ENCODE results near the gene TSPAN17.

TSPAN17 gene

DNA sequence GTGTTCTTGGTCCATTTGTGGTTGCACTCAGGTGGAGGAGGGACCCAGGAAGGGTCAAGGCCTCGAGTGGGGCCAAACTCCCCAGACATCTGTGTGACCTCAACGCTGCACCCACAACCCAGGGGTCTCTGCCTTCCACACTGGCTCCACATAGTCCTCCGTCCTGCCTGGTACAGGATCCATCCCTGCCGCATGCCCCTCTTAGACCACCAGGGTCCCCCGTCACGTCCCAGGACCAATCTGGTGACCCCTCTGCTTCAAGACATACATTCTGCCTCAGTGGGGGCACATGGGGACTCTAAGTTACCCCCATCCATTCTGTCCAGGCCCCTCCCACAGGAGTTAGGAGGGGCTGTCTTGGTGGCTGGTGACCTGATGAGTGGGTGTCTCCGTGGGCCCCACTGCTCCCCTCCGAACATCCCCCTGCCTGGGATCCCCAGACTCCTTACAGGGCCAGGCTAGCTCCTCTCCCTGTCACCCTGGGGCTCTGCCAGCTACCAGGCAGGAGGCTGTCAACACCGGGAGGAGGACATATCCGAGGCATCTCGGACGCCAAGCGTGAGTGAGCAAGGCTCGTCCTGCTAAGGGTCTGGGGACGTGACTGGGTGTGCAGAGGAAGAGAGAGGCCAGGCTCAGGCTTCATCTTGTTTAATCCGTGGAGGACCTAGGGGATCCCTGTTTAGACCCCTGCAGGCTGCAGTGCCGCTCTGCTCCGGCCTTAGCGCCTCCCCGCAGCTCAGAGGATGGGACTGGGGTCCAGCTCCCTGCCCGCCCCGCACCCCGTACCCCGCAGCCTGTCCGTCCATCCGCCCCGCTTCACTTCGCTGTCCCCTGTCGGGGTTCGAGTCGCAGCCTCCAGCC is 32.3 kb downstream of the TSPAN17 start:
- H3K27me3 ChIP-seq: no peaks in the 10 kb centered on the region

DNA sequence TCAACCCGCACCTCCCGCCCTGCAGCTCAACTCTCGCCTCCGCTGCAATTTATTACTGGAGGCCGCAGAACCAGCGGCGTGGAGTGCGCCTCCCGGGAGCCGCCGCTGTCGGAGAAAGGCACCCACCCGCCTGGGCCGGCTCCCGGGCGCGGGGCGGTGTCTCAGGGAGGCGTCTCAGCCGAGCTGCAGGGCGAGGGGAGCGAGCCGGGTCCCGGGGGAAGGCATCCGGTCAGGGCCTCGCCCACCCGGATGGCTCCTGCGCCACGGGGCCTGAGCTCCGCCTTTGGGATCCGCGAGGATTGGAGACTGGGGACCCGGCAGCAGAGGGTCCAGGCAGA is 32.9 kb downstream of the TSPAN17 start:
- no peaks in the 10 kb centered on the region for H3K9me3 ChIP-seq
- no peak for DNase-seq
- TF ChIP-seq, protein P1, sequence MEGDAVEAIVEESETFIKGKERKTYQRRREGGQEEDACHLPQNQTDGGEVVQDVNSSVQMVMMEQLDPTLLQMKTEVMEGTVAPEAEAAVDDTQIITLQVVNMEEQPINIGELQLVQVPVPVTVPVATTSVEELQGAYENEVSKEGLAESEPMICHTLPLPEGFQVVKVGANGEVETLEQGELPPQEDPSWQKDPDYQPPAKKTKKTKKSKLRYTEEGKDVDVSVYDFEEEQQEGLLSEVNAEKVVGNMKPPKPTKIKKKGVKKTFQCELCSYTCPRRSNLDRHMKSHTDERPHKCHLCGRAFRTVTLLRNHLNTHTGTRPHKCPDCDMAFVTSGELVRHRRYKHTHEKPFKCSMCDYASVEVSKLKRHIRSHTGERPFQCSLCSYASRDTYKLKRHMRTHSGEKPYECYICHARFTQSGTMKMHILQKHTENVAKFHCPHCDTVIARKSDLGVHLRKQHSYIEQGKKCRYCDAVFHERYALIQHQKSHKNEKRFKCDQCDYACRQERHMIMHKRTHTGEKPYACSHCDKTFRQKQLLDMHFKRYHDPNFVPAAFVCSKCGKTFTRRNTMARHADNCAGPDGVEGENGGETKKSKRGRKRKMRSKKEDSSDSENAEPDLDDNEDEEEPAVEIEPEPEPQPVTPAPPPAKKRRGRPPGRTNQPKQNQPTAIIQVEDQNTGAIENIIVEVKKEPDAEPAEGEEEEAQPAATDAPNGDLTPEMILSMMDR (IDR thresholded peaks at IDR 0.05; ENCODE audit: low read depth, low read length): no peak
- H3K4me3 ChIP-seq (ENCODE audit: low read depth, low read length): no peak overlapping the region
- H3K36me3 ChIP-seq: no peaks in the 10 kb centered on the region
- no peaks in the 10 kb centered on the region for H3K27me3 ChIP-seq
- peaks cover 12% of the 10 kb centered on the region for H3K4me1 ChIP-seq

More for the DNA sequence above, 32.3 kb downstream of the TSPAN17 start:
- Histone ChIP-seq H3K36me3 (no peaks in the 10 kb centered on the region), H3K4me3 (ENCODE audit: low read depth, low read length) (no peak overlapping the region), H3K4me1 (peaks cover 12% of the 10 kb centered on the region), H3K9me3 (no peaks in the 10 kb centered on the region)
- TF ChIP-seq, protein P1 (IDR thresholded peaks at IDR 0.05; ENCODE audit: low read depth, low read length): no peak
- no peak for DNase-seq

DNA sequence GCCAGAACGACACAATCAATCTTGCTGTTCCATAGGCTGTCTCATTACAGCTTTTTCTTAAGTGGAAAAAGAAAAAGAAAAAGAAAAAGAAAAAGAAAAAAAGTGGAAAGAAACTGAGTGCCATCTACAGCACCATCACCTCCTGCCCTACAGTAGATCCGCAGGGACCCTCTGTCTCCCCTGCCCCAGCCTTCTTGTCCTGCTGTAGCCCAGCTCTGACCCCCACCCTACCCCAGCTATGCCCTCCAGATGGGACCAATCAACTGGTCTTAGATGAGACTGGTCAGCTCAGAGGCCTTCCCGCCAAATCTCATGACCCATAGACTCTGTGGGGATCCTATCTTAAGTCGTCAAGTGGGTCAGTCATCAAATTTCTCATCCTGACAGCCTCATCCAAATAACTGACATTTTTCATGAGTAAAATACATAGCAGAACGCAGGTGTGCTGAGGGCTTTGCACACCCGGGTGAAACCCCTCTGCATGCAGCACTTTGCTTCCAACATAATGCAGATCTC is 34.8 kb downstream of the TSPAN17 start:
- Histone ChIP-seq H3K4me3 (ENCODE audit: low read depth, low read length) (no peak overlapping the region), H3K27me3 (no peaks in the 10 kb centered on the region), H3K4me1 (peaks cover 3% of the 10 kb centered on the region), H3K9me3 (no peaks in the 10 kb centered on the region), H3K36me3 (no peaks in the 10 kb centered on the region)
- TF ChIP-seq, protein P1 (IDR thresholded peaks at IDR 0.05; ENCODE audit: low read depth, low read length): no peak
- no peak for DNase-seq

DNA sequence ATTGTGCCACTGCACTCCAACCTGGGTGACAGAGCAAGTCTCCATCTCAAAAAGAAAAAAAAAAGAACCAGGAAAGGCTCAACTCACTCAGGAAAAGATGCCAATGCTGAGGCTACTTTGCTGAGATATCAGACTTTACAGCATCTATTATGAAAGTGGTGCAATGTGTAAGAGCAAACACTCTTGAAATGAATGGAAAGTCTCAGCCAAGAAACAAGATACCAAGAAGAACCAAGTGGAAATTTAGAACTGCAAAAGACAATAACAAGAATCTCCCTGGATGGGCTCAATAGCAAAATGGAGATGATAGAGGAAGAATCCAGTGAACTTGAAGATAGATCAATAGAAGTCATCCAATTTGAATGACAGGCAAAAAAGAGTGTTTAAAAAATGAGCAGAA is 37.7 kb downstream of the TSPAN17 start:
- H3K36me3 ChIP-seq: no peaks in the 10 kb centered on the region
- H3K4me3 ChIP-seq (ENCODE audit: low read depth, low read length): no peak overlapping the region
- no peak for DNase-seq
- TF ChIP-seq, protein P1 (IDR thresholded peaks at IDR 0.05; ENCODE audit: low read depth, low read length): no peak
- H3K9me3 ChIP-seq: no peaks in the 10 kb centered on the region
- H3K4me1 ChIP-seq: no peaks in the 10 kb centered on the region
- H3K27me3 ChIP-seq: no peaks in the 10 kb centered on the region

DNA sequence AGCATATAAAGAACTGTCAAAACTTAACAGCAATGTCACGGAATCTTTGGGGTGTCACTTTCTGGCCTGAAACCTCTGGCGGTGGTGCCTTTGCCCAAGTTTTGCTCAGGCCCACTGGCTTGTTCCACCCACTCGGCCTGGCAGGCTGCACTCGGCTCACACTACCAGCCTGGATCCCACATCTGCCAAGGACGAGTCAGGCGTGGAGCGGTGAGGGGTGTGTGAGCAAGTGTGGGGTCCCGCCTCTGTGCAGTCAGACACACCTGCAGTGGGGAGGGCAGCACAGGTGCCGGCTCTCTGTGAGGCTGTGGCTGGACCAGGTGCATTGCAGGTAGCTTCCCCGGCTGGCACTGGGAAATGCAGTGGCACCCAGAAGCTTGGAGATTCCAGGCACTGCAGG is 40.0 kb downstream of the TSPAN17 start:
- H3K9me3 ChIP-seq: no peaks in the 10 kb centered on the region
- H3K27me3 ChIP-seq: no peaks in the 10 kb centered on the region
- DNase-seq: no peak
- TF ChIP-seq, protein P1 (IDR thresholded peaks at IDR 0.05; ENCODE audit: low read depth, low read length): no peak
- no peaks in the 10 kb centered on the region for H3K36me3 ChIP-seq
- no peak overlapping the region for H3K4me3 ChIP-seq (ENCODE audit: low read depth, low read length)
- no peaks in the 10 kb centered on the region for H3K4me1 ChIP-seq

DNA sequence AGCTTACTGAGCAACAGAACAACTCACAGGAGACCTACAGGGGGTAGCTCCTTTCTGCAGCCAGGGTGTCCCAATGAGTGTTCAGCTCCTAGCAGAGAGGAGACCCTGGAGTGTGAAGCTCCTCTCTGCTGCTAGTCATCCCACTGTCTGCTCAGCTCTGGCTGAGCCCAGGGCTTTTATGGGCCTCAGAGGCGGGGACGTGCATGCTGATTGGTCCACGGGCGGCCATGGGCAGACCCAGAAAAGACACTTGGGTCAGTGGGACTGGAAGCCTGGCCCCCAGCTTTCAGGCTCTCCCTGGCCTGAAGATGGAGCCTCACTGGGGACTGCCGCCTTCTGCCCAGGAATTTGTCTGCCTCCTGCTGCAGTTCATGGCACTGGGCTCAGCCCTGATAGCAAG is 40.6 kb downstream of the TSPAN17 start:
- no peak for DNase-seq
- no peak overlapping the region for H3K4me3 ChIP-seq (ENCODE audit: low read depth, low read length)
- H3K4me1 ChIP-seq: no peaks in the 10 kb centered on the region
- H3K27me3 ChIP-seq: no peaks in the 10 kb centered on the region
- H3K9me3 ChIP-seq: no peaks in the 10 kb centered on the region
- no peaks in the 10 kb centered on the region for H3K36me3 ChIP-seq
- TF ChIP-seq, protein P1 (IDR thresholded peaks at IDR 0.05; ENCODE audit: low read depth, low read length): no peak

All from BE2C (cell line).